ENCODE measurements around the gene PKDREJ.

The PKDREJ gene

GRCh38 chr22:46246178-46246577 lies 17.0 kb downstream of the PKDREJ start:
- Histone ChIP-seq H3K9me2 (replicated peaks; ENCODE audit: control insufficient read depth, low read length) (no peaks in the 10 kb centered on the region), H3K27ac (ENCODE audit: low read depth, low read length) (no peak overlapping the region), H4K20me1 (ENCODE audit: control insufficient read depth, insufficient read depth, low read depth, low read length) (no peaks in the 10 kb centered on the region), H3K27me3 (ENCODE audit: control insufficient read depth, low read length) (no peaks in the 10 kb centered on the region), H3K4me1 (ENCODE audit: control insufficient read depth, low read length) (peaks cover 14% of the 10 kb centered on the region), H3K9me3 (ENCODE audit: control insufficient read depth, insufficient read depth, low read length) (no peaks in the 10 kb centered on the region), H3K4me2 (ENCODE audit: low read length) (no peak overlapping the region), H3K79me2 (ENCODE audit: control insufficient read depth, low read length) (peaks cover 16% of the 10 kb centered on the region), H3K4me3 (ENCODE audit: low read length) (no peak overlapping the region), H3F3A (ENCODE audit: control insufficient read depth, insufficient read depth) (no peaks in the 10 kb centered on the region), H3K36me3 (ENCODE audit: control insufficient read depth, low read length) (peaks cover 5% of the 10 kb centered on the region; the same call in 1 of the 2 replicates)
- TF ChIP-seq EZH2phosphoT487 (IDR thresholded peaks at IDR 0.05; ENCODE audit: borderline replicate concordance, low read length) = no peak
- TF ChIP-seq, protein P1, sequence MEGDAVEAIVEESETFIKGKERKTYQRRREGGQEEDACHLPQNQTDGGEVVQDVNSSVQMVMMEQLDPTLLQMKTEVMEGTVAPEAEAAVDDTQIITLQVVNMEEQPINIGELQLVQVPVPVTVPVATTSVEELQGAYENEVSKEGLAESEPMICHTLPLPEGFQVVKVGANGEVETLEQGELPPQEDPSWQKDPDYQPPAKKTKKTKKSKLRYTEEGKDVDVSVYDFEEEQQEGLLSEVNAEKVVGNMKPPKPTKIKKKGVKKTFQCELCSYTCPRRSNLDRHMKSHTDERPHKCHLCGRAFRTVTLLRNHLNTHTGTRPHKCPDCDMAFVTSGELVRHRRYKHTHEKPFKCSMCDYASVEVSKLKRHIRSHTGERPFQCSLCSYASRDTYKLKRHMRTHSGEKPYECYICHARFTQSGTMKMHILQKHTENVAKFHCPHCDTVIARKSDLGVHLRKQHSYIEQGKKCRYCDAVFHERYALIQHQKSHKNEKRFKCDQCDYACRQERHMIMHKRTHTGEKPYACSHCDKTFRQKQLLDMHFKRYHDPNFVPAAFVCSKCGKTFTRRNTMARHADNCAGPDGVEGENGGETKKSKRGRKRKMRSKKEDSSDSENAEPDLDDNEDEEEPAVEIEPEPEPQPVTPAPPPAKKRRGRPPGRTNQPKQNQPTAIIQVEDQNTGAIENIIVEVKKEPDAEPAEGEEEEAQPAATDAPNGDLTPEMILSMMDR (IDR thresholded peaks at IDR 0.05; ENCODE audit: low read depth, low read length, poor library complexity, severe bottlenecking) = no peak

DNA sequence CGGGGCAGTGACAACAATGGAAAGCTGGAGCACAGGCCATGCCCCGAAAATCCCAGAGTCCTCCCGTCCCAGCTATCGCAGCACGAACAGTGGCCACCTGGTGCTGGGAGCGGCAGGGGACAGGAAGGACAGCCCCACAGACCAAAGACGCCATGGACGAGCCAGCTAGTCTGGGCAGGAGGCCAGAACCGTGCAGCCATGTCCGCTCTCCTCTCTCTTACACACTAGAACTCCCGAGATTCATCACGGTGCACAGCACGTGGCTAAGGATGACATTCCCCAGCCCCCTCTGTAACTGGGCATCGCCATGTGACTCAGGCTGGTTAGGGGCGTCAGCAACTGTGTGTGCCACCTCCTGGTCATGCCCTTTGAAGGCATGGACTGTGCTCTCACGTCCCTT lies 17.6 kb downstream of the PKDREJ start:
- Histone ChIP-seq H3K4me1 (ENCODE audit: control insufficient read depth, low read length) (peaks cover 14% of the 10 kb centered on the region), H3K4me3 (ENCODE audit: low read length) (no peak overlapping the region), H3K9me2 (replicated peaks; ENCODE audit: control insufficient read depth, low read length) (no peaks in the 10 kb centered on the region), H3K36me3 (ENCODE audit: control insufficient read depth, low read length) (peaks cover 5% of the 10 kb centered on the region; the same call in 1 of the 2 replicates), H3K27ac (ENCODE audit: low read depth, low read length) (no peak overlapping the region), H3K27me3 (ENCODE audit: control insufficient read depth, low read length) (no peaks in the 10 kb centered on the region), H3K4me2 (ENCODE audit: low read length) (no peak overlapping the region), H3K79me2 (ENCODE audit: control insufficient read depth, low read length) (peaks cover 9% of the 10 kb centered on the region), H3F3A (ENCODE audit: control insufficient read depth, insufficient read depth) (no peaks in the 10 kb centered on the region), H4K20me1 (ENCODE audit: control insufficient read depth, insufficient read depth, low read depth, low read length) (no peaks in the 10 kb centered on the region), H3K9me3 (ENCODE audit: control insufficient read depth, insufficient read depth, low read length) (no peaks in the 10 kb centered on the region)
- TF ChIP-seq, protein P1 (IDR thresholded peaks at IDR 0.05; ENCODE audit: low read depth, low read length, poor library complexity, severe bottlenecking) = no peak
- no peak for TF ChIP-seq EZH2phosphoT487 (IDR thresholded peaks at IDR 0.05; ENCODE audit: borderline replicate concordance, low read length)

GRCh38 chr22:46244771-46245170 lies 18.4 kb downstream of the PKDREJ start:
- no peaks in the 10 kb centered on the region for H3K9me3 ChIP-seq (ENCODE audit: control insufficient read depth, insufficient read depth, low read length)

More at GRCh38 chr22:46244771-46245170, 18.4 kb downstream of the PKDREJ start:
- no peaks in the 10 kb centered on the region for H3K27me3 ChIP-seq (ENCODE audit: control insufficient read depth, low read length)
- H3F3A ChIP-seq (ENCODE audit: control insufficient read depth, insufficient read depth) = no peaks in the 10 kb centered on the region
- no peak overlapping the region for H3K4me2 ChIP-seq (ENCODE audit: low read length)
- peaks cover 5% of the 10 kb centered on the region; the same call in 1 of the 2 replicates for H3K36me3 ChIP-seq (ENCODE audit: control insufficient read depth, low read length)
- H3K4me1 ChIP-seq (ENCODE audit: control insufficient read depth, low read length) = peaks cover 20% of the 10 kb centered on the region
- H3K27ac ChIP-seq (ENCODE audit: low read depth, low read length) = no peak overlapping the region
- H3K9me2 ChIP-seq (replicated peaks; ENCODE audit: control insufficient read depth, low read length) = no peaks in the 10 kb centered on the region
- no peak overlapping the region for H3K4me3 ChIP-seq (ENCODE audit: low read length)
- TF ChIP-seq EZH2phosphoT487 (IDR thresholded peaks at IDR 0.05; ENCODE audit: borderline replicate concordance, low read length) = no peak
- TF ChIP-seq, protein P1 (IDR thresholded peaks at IDR 0.05; ENCODE audit: low read depth, low read length, poor library complexity, severe bottlenecking) = no peak
- no peaks in the 10 kb centered on the region for H4K20me1 ChIP-seq (ENCODE audit: control insufficient read depth, insufficient read depth, low read depth, low read length)
- peaks cover 8% of the 10 kb centered on the region; the same call in 1 of the 2 replicates for H3K79me2 ChIP-seq (ENCODE audit: control insufficient read depth, low read length)

Measured in DOHH2 (cell line).